Stimulated activated CD4-positive, alpha-beta T cell treated with anti-CD3 and anti-CD28 coated beads, Interleukin-15, amount 100 ng/mL, for 24 hours (primary cell): Measurements from ENCODE around the gene TM4SF4.
A peak's percentile ranks its signal among the peaks of the same experiment; 100 is the strongest.

ENCODE experiments used
- DNase-seq: peaks from one replicate; pipeline ENCODE4 v3.0.0-alpha.2; 2020

The TM4SF4 gene

GRCh38 chr3:149455989-149456388, 18.5 kb upstream of the TM4SF4 start:
- no peak for DNase-seq

- DNase-seq = no peak
These were observed 14.9 kb upstream of the TM4SF4 start for GRCh38 chr3:149459491-149460059.

GRCh38 chr3:149460117-149460516, 14.4 kb upstream of the TM4SF4 start:
- DNase-seq = no peak

- no peak for DNase-seq
These were observed 12.4 kb upstream of the TM4SF4 start for GRCh38 chr3:149462051-149462450.

- DNase-seq = no peak
These were observed 11.9 kb upstream of the TM4SF4 start for GRCh38 chr3:149462581-149463011.

- DNase-seq = no peak
These were observed 10.6 kb upstream of the TM4SF4 start for GRCh38 chr3:149463921-149464320.

GRCh38 chr3:149464542-149465328, 9.8 kb upstream of the TM4SF4 start:
- DNase-seq = no peak

- DNase-seq = no peak
These were observed 9.1 kb upstream of the TM4SF4 start for GRCh38 chr3:149465351-149465883.

- DNase-seq = no peak
These were observed 8.3 kb upstream of the TM4SF4 start for GRCh38 chr3:149466192-149466591.

GRCh38 chr3:149468504-149469212, 5.8 kb upstream of the TM4SF4 start:
- DNase-seq = no peak

- DNase-seq = no peak
These were observed 4.1 kb upstream of the TM4SF4 start for GRCh38 chr3:149470381-149470780.

GRCh38 chr3:149472030-149472797, 2.3 kb upstream of the TM4SF4 start:
- DNase-seq = no peak

- no peak for DNase-seq
These were observed 894 bp upstream of the TM4SF4 start for GRCh38 chr3:149473357-149474249.

GRCh38 chr3:149475451-149476060, 1.1 kb downstream of the TM4SF4 start:
- DNase-seq = no peak

GRCh38 chr3:149476225-149476624, 1.7 kb downstream of the TM4SF4 start:
- no peak for DNase-seq

- DNase-seq = no peak
These were observed 5.3 kb downstream of the TM4SF4 start for GRCh38 chr3:149479621-149480325.

GRCh38 chr3:149480326-149481017, 6.0 kb downstream of the TM4SF4 start:
- peak; percentile 54 for DNase-seq

- no peak for DNase-seq
These were observed 6.6 kb downstream of the TM4SF4 start for GRCh38 chr3:149481056-149481455.

- DNase-seq = no peak
These were observed 7.0 kb downstream of the TM4SF4 start for GRCh38 chr3:149481491-149481890.

GRCh38 chr3:149486726-149487125, 12.2 kb downstream of the TM4SF4 start:
- DNase-seq = no peak
